ENCODE data around the gene ILDR1. TPM values are rescaled to one million over a fixed set of nuclear protein-coding genes. Genes with fewer than 3 reads are reported as not detected.

Gene ILDR1
- total RNA-seq, 1 donor from 2014 or later, result not detected

DNA sequence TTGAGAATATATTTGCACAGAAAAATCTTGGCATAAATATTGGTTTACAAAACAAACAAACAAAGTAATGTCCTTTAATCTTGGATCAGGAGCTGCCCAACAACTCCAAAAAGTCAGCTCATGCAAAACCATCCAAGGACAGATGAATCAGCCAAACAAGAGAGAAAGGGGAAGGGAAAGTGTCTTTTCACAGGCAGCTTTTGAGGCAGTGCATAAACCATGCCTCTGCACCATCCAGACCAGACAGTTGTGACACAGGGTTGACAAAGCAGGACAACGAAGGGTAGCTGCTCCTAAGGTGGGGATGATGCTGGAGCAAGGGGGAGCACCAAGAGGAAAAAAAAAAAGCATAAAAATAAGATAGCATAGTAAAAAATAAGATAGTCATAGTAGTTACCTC lies 41.9 kb upstream of the ILDR1 start:
- TF ChIP-seq, protein P1, sequence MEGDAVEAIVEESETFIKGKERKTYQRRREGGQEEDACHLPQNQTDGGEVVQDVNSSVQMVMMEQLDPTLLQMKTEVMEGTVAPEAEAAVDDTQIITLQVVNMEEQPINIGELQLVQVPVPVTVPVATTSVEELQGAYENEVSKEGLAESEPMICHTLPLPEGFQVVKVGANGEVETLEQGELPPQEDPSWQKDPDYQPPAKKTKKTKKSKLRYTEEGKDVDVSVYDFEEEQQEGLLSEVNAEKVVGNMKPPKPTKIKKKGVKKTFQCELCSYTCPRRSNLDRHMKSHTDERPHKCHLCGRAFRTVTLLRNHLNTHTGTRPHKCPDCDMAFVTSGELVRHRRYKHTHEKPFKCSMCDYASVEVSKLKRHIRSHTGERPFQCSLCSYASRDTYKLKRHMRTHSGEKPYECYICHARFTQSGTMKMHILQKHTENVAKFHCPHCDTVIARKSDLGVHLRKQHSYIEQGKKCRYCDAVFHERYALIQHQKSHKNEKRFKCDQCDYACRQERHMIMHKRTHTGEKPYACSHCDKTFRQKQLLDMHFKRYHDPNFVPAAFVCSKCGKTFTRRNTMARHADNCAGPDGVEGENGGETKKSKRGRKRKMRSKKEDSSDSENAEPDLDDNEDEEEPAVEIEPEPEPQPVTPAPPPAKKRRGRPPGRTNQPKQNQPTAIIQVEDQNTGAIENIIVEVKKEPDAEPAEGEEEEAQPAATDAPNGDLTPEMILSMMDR (IDR thresholded peaks at IDR 0.05), result no peak
- DNase-seq (ENCODE audit: low spot score), result no peak
- Mint-ChIP-seq H3K27ac (ENCODE audit: unreplicated experiment) (no peak overlapping the region), H3K36me3 (ENCODE audit: low read depth) (no peaks in the 10 kb centered on the region), H3K9me3 (ENCODE audit: low read depth) (no peaks in the 10 kb centered on the region), H3K27me3 (ENCODE audit: low read depth) (peaks cover 19% of the 10 kb centered on the region), H3K4me1 (ENCODE audit: low read depth) (no peaks in the 10 kb centered on the region), H3K4me3 (ENCODE audit: unreplicated experiment) (no peak overlapping the region)

DNA sequence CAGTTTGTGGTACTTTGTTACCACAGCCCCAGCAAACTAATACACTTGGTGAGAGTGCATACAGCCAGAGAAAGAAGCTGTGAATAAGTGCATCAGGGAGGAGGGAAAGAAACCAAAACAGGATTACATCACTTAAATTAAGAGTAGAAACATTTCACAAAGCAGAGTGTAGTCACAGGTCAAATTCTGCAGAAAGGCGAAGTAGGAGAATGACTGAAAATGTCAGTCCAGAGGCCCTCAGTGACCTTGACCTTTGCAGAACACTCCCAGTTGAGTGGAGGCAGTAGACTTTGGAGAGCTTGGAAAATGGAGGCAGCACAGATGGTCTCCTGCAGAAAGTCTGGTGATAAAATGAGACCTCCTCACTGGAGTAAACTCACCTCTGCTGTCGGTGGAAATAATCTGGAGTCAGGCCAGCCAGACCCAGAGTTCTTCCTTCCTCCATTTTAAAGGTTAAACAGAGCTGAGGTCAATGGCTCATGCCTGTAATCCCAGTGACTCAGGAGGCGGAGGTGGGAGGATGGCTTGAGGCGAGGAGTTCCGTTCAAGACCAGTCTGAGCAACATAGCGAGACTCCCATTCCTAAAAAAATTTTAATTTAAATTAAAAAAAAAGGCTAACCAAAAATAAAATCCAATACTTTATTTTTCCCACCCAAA lies 38.1 kb upstream of the ILDR1 start:
- H3K27ac Mint-ChIP-seq (ENCODE audit: unreplicated experiment), result no peak overlapping the region
- no peak overlapping the region for H3K4me3 Mint-ChIP-seq (ENCODE audit: unreplicated experiment)
- DNase-seq (ENCODE audit: low spot score), result no peak
- no peaks in the 10 kb centered on the region for H3K9me3 Mint-ChIP-seq (ENCODE audit: low read depth)
- TF ChIP-seq, protein P1 (IDR thresholded peaks at IDR 0.05), result no peak
- H3K36me3 Mint-ChIP-seq (ENCODE audit: low read depth), result no peaks in the 10 kb centered on the region
- peaks cover 17% of the 10 kb centered on the region for H3K27me3 Mint-ChIP-seq (ENCODE audit: low read depth)
- H3K4me1 Mint-ChIP-seq (ENCODE audit: low read depth), result no peaks in the 10 kb centered on the region

DNA sequence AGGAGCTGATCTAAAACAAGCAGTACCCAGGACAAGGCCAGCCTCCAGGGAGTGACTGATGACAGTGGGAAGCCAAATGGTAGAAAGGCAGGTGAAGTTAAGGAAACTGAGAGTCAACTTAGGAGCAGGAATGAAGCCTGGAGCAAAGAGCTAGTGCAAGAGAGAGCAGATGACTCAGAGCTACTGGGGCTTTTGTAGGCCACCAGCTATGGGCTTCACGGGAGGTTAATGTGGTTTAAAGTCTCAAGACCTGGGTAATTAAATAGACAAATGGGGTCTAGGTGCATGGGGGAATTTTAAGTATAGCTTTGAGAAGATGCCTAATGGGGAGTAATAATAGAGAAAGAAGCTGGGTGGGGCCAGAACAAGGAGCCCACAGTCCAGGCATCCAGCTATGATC lies 36.2 kb upstream of the ILDR1 start:
- Mint-ChIP-seq H3K4me1 (ENCODE audit: low read depth) (no peaks in the 10 kb centered on the region), H3K4me3 (ENCODE audit: unreplicated experiment) (no peak overlapping the region), H3K9me3 (ENCODE audit: low read depth) (no peaks in the 10 kb centered on the region), H3K27ac (ENCODE audit: unreplicated experiment) (no peak overlapping the region), H3K36me3 (ENCODE audit: low read depth) (no peaks in the 10 kb centered on the region), H3K27me3 (ENCODE audit: low read depth) (peaks cover 9% of the 10 kb centered on the region)
- DNase-seq (ENCODE audit: low spot score), result no peak
- TF ChIP-seq, protein P1 (IDR thresholded peaks at IDR 0.05), result no peak

DNA sequence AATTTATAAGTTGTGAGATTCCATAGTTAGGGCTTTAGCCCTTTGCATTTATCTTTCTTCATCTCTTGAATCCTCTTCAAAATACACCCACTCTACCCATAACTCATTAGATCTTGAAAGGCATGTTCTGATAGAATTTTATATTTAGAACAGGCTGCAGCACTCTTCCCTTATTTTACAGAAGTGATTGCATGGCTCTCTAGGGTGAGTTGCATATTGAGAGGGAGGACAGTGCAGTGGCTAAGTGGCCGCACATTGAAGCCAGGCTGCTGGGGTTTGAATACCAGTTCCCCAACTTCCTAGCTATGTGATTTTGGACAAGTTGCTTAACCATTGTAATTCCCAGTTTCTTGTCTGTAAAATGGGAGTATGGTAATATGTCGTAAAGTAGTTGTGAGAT lies 35.6 kb upstream of the ILDR1 start:
- H3K4me3 Mint-ChIP-seq (ENCODE audit: unreplicated experiment), result no peak overlapping the region
- no peaks in the 10 kb centered on the region for H3K36me3 Mint-ChIP-seq (ENCODE audit: low read depth)
- H3K27ac Mint-ChIP-seq (ENCODE audit: unreplicated experiment), result no peak overlapping the region
- TF ChIP-seq, protein P1 (IDR thresholded peaks at IDR 0.05), result no peak
- DNase-seq (ENCODE audit: low spot score), result no peak
- H3K4me1 Mint-ChIP-seq (ENCODE audit: low read depth), result no peaks in the 10 kb centered on the region
- peaks cover 9% of the 10 kb centered on the region for H3K27me3 Mint-ChIP-seq (ENCODE audit: low read depth)
- H3K9me3 Mint-ChIP-seq (ENCODE audit: low read depth), result no peaks in the 10 kb centered on the region

DNA sequence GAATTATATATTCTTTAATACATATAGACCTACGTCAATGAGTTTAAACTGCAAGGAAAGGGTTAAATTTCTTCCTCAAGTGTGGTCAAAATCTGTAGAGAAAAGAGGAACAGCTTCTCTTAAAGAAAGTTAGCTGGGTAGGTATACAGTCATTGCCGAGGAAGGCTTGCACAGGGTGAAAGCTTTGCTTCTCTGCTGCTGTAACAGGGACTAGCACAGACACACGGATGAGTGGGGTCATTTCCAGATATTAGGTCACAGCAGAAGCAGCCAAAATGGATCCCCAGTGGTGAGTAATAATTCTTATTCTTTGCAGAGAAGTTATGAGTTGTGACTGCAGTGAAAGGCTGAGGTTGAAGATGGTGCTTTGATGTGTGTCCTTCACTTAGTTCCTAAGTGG lies 33.2 kb upstream of the ILDR1 start, which contains the start of gene CD86:
Gene CD86, plus strand, starts transcription at position 148 of the 400 bp plus-strand sequence. Its CDS starts 128 bp downstream, at position 276.
- H3K27ac Mint-ChIP-seq (ENCODE audit: unreplicated experiment), result no peak within 1 kb of the TSS
- DNase-seq (ENCODE audit: low spot score), result no peak

More for the DNA sequence above, 33.2 kb upstream of the ILDR1 start, which contains the start of gene CD86:
- Mint-ChIP-seq H3K9me3 (ENCODE audit: low read depth) (no peaks in the 10 kb centered on the region), H3K4me1 (ENCODE audit: low read depth) (no peaks in the 10 kb centered on the region), H3K4me3 (ENCODE audit: unreplicated experiment) (no peak within 1 kb of the TSS), H3K27me3 (ENCODE audit: low read depth) (peaks cover 5% of the 10 kb centered on the region), H3K36me3 (ENCODE audit: low read depth) (no peaks in the 10 kb centered on the region)
- TF ChIP-seq, protein P1 (IDR thresholded peaks at IDR 0.05), result no peak

All from chondrocyte (in vitro differentiated cells).